Panc1 (cell line): ENCODE results near the gene BCCIP.

ENCODE experiments used
- CTCF ChIP-seq: fragments of 450-650 bp; IDR thresholded peaks from 2 replicates; pipeline ENCODE4 v1.5.1; 2017; ENCODE audit warnings: mild to moderate bottlenecking
- POLR2AphosphoS5 ChIP-seq: IDR thresholded peaks from 2 replicates; pipeline ENCODE4 v1.6.1; 2012; ENCODE audit warnings: mild to moderate bottlenecking, low read depth, low read length, moderate library complexity

DNA sequence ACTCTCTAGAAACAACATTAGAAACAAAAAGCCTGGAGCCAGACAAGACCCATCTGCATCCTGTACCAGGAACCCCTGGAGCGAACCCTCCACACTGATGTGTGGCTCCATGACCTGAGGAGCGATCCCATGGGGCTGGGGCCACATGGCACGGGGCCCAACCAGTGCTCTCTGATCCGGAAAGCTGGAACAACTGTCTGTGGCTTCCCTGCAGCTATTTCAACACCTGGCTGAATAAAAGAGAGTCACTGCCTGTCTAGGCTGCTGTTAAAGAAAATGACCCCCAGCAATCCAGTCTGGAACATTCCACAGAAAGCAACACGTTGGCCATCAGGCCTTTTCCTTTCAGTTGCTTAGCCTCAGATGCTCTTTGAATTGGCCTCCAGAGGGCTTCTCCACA lies 21.2 kb upstream of the BCCIP start:
- TF ChIP-seq CTCF: no peak
- no peak for TF ChIP-seq POLR2AphosphoS5
